ENCODE data around the gene BNC2. TPM values are rescaled to one million over a fixed set of nuclear protein-coding genes. Genes with fewer than 3 reads are reported as not detected.

Gene BNC2
- total and polyA plus RNA-seq, 2 of the 4 experiments (the other 2 are of a cell fraction), result 15.5 to 45.2 TPM

GRCh38 chr9:16771356-16771755, 99.1 kb downstream of the BNC2 start:
- Histone ChIP-seq H3K9me3 (ENCODE audit: control insufficient read depth, insufficient read depth, low read length) (no peaks in the 10 kb centered on the region), H2BK120ac (ENCODE audit: low read depth, low read length) (no peak overlapping the region), H2BK15ac (ENCODE audit: low read depth, low read length) (no peak overlapping the region), H3K23ac (ENCODE audit: low read depth, low read length) (no peak overlapping the region), H3K36me3 (ENCODE audit: control insufficient read depth, insufficient read depth, low read length) (peaks cover 6% of the 10 kb centered on the region), H3K4me3 (ENCODE audit: insufficient read depth, low read depth, low read length) (no peak overlapping the region), H2AFZ (replicated peaks; ENCODE audit: low read length, poor library complexity) (no peak overlapping the region), H3K56ac (ENCODE audit: extremely low read depth, insufficient read depth, low read length) (no peak overlapping the region), H3K27me3 (ENCODE audit: control insufficient read depth, insufficient read depth, low read length) (no peaks in the 10 kb centered on the region), H4K20me1 (ENCODE audit: insufficient read depth, low read length) (no peaks in the 10 kb centered on the region), H4K8ac (ENCODE audit: low read depth in 2 of 2, low read length in 2 of 2) (no peak overlapping the region), H2BK20ac (ENCODE audit: low read depth, low read length) (no peak overlapping the region), H2AK5ac (ENCODE audit: low read depth, low read length) (no peak overlapping the region), H4K5ac (ENCODE audit: low read depth, low read length) (no peak overlapping the region), H3K79me1 (ENCODE audit: low read depth in 1 of 2, low read length in 2 of 2) (peaks cover 34 to 68% of the 10 kb centered on the region in 2 experiments), H2AK9ac (replicated peaks; ENCODE audit: low read depth, low read length, poor library complexity) (no peak overlapping the region), H3K27ac (ENCODE audit: insufficient read depth, low read length) (no peak overlapping the region), H3K18ac (ENCODE audit: low read depth, low read length) (no peak overlapping the region), H3K4me2 (ENCODE audit: low read depth, low read length) (no peak overlapping the region), H3K9me1 (ENCODE audit: insufficient read depth, low read length) (no peaks in the 10 kb centered on the region; the same call in 1 of the 2 replicates), H3K9ac (ENCODE audit: low read depth, low read length) (no peak overlapping the region), H3K4ac (ENCODE audit: low read depth, low read length) (no peak overlapping the region), H3K14ac (replicated peaks; ENCODE audit: low read depth, low read length) (no peak overlapping the region), H4K91ac (ENCODE audit: insufficient read depth, low read depth, low read length) (no peak overlapping the region), H2BK5ac (ENCODE audit: low read depth, low read length, poor library complexity, severe bottlenecking) (no peak overlapping the region), H3K4me1 (ENCODE audit: control insufficient read depth, insufficient read depth, low read length) (peaks cover 4% of the 10 kb centered on the region; the same call in 1 of the 2 replicates)
- WGBS, 2 experiments (ENCODE audit: extremely low coverage in 2 of 2, insufficient read length in 1 of 2), result no CpG with 5 or more reads among the region's 1 CpG
- POLR2A ChIA-PET (ENCODE audit: unreplicated experiment), result no interaction called here
- no TSS peak for BruUV-seq (replicated peaks)
- no peak for ATAC-seq (ENCODE audit: low read depth)
- TF ChIP-seq MAFK (IDR thresholded peaks at IDR 0.05; ENCODE audit: low read depth, low read length) (peak; percentile 68), USF2 (IDR thresholded peaks at IDR 0.05; ENCODE audit: low read depth, low read length) (no peak)
- dilution Hi-C loops (cut with HindIII; ENCODE audit: low sequenced_read_pairs, unreplicated experiment) (no loop called here), in situ Hi-C loops (cut with MboI; ENCODE audit: low sequenced_read_pairs) (no loop called here), intact Hi-C loops (cut with micrococcal nuclease) (no loop called here)
- CTCF ChIA-PET, result no interaction called here
- DNase-seq, result peak; percentile 34
